WTC11 (cell line): ENCODE measurements around the gene PAQR8. TPM values are rescaled to one million over a fixed set of nuclear protein-coding genes. Genes with fewer than 3 reads are reported as not detected.

Experiments
- ATAC-seq: fragments of 200-7000 bp; cut with Tn5 transposase; 2 replicates; pipeline ENCODE4 v1.10.0; 2021; ENCODE audit warnings: mild to moderate bottlenecking, moderate library complexity
- CTCF ChIA-PET: fragments of 300-600 bp; sonication (Branson Sonifier 250); formaldehyde crosslinking; loops from one replicate; lab custom pipeline; 2021; ENCODE audit warnings: antibody characterized with exemption; lab: Charles Lee
- POLR2A ChIA-PET: fragments of 350-600 bp; sonication (Branson Sonifier 250); formaldehyde crosslinking; loops from one replicate; lab custom pipeline; 2021; ENCODE audit warnings: antibody characterized with exemption; lab: Charles Lee
- DNase-seq: peaks from one replicate; pipeline ENCODE4 v3.0.0; 2021; ENCODE audit warnings: low spot score
- H3K27ac Mint-ChIP-seq: 2 replicates; pipeline ENCODE4 v1.8.0; 2021; ENCODE audit warnings: mixed read lengths
- H3K27me3 Mint-ChIP-seq: 2 replicates; pipeline ENCODE4 v1.8.0; 2021; ENCODE audit warnings: low read depth, mild to moderate bottlenecking, moderate library complexity, mixed read lengths
- H3K36me3 Mint-ChIP-seq: 2 replicates; pipeline ENCODE4 v1.8.0; 2021; ENCODE audit warnings: mixed read lengths
- H3K4me1 Mint-ChIP-seq: 2 replicates; pipeline ENCODE4 v1.8.0; 2022; ENCODE audit warnings: mixed read lengths
- H3K4me3 Mint-ChIP-seq: 2 replicates; pipeline ENCODE4 v1.8.0; 2021; ENCODE audit warnings: mild to moderate bottlenecking, moderate library complexity, mixed read lengths
- H3K9me3 Mint-ChIP-seq: 2 replicates; pipeline ENCODE4 v1.8.0; 2021; ENCODE audit warnings: mixed read lengths
- ATF1 ChIP-seq: sonication (generic); formaldehyde crosslinking; IDR thresholded peaks from 2 replicates; pipeline ENCODE4 v1.8.1; 2023; ENCODE audit warnings: mild to moderate bottlenecking, moderate library complexity, missing genetic modification reagents
- CDX4 ChIP-seq: fragments of 250-450 bp; sonication (Bioruptor Pico); IDR thresholded peaks from 2 replicates; pipeline ENCODE4 v1.9.0; 2021; ENCODE audit warnings: moderate library complexity, mild to moderate bottlenecking, inconsistent platforms, borderline replicate concordance
- CREB1 ChIP-seq: sonication (generic); formaldehyde crosslinking; IDR thresholded peaks from 2 replicates; pipeline ENCODE4 v1.8.0; 2023; ENCODE audit warnings: mild to moderate bottlenecking, missing genetic modification reagents
- E2F5 ChIP-seq: sonication (generic); formaldehyde crosslinking; IDR thresholded peaks from 2 replicates; pipeline ENCODE4 v1.8.1; 2022; ENCODE audit warnings: mild to moderate bottlenecking, moderate library complexity, missing genetic modification reagents
- ELF4 ChIP-seq: sonication (generic); formaldehyde crosslinking; IDR thresholded peaks from 2 replicates; pipeline ENCODE4 v1.8.1; 2022; ENCODE audit warnings: low read depth, mild to moderate bottlenecking, moderate library complexity, missing genetic modification reagents
- EMX1 ChIP-seq: fragments of 250-450 bp; sonication (Bioruptor Pico); IDR thresholded peaks from 2 replicates; pipeline ENCODE4 v1.8.0; 2021; ENCODE audit warnings: mild to moderate bottlenecking
- FOXJ3 ChIP-seq: sonication (generic); formaldehyde crosslinking; IDR thresholded peaks from 2 replicates; pipeline ENCODE4 v1.9.0; 2021; ENCODE audit warnings: missing genetic modification reagents, mild to moderate bottlenecking, borderline replicate concordance
- FOXK1 ChIP-seq: sonication (generic); formaldehyde crosslinking; IDR thresholded peaks from 2 replicates; pipeline ENCODE4 v1.8.0; 2022; ENCODE audit warnings: mild to moderate bottlenecking, moderate library complexity, missing genetic modification reagents
- FOXP4 ChIP-seq: sonication (generic); formaldehyde crosslinking; IDR thresholded peaks from 2 replicates; pipeline ENCODE4 v1.8.0; 2022; ENCODE audit warnings: mild to moderate bottlenecking, missing genetic modification reagents
- JUN ChIP-seq: sonication (generic); formaldehyde crosslinking; IDR thresholded peaks from 2 replicates; pipeline ENCODE4 v1.8.0; 2023; ENCODE audit warnings: mild to moderate bottlenecking, missing genetic modification reagents
- NR3C1 ChIP-seq: sonication (generic); formaldehyde crosslinking; conservative IDR thresholded peaks from 2 replicates; pipeline ENCODE4 v1.8.1; 2023; ENCODE audit warnings: low read depth, mild to moderate bottlenecking, missing genetic modification reagents
- PREB ChIP-seq: sonication (generic); formaldehyde crosslinking; IDR thresholded peaks from 2 replicates; pipeline ENCODE4 v1.8.1; 2022; ENCODE audit warnings: mild to moderate bottlenecking, missing genetic modification reagents, moderate library complexity, borderline replicate concordance
- PRRX2 ChIP-seq: fragments of 250-450 bp; sonication (Bioruptor Pico); IDR thresholded peaks from 2 replicates; pipeline ENCODE4 v1.8.0; 2021; ENCODE audit warnings: mild to moderate bottlenecking
- RORB ChIP-seq: fragments of 250-450 bp; sonication (Bioruptor Pico); IDR thresholded peaks from 2 replicates; pipeline ENCODE4 v1.9.0; 2021; ENCODE audit warnings: mild to moderate bottlenecking
- SMAD4 ChIP-seq: sonication (generic); formaldehyde crosslinking; IDR thresholded peaks from 2 replicates; pipeline ENCODE4 v1.8.0; 2022; ENCODE audit warnings: mild to moderate bottlenecking, missing genetic modification reagents
- SP1 ChIP-seq: sonication (generic); formaldehyde crosslinking; conservative IDR thresholded peaks from 2 replicates; pipeline ENCODE4 v1.8.1; 2022; ENCODE audit warnings: missing genetic modification reagents
- TEAD1 ChIP-seq: sonication (generic); formaldehyde crosslinking; IDR thresholded peaks from 2 replicates; pipeline ENCODE4 v1.8.0; 2022; ENCODE audit warnings: mild to moderate bottlenecking, missing genetic modification reagents
- TEAD4 ChIP-seq: sonication (generic); formaldehyde crosslinking; IDR thresholded peaks from 2 replicates; pipeline ENCODE4 v1.8.0; 2022; ENCODE audit warnings: mild to moderate bottlenecking, missing genetic modification reagents
- TP53 ChIP-seq: sonication (generic); formaldehyde crosslinking; IDR thresholded peaks from 2 replicates; pipeline ENCODE4 v1.8.1; 2023; ENCODE audit warnings: mild to moderate bottlenecking, missing genetic modification reagents
- ZBTB43 ChIP-seq: sonication (generic); formaldehyde crosslinking; IDR thresholded peaks from 2 replicates; pipeline ENCODE4 v1.8.1; 2023; ENCODE audit warnings: mild to moderate bottlenecking, missing genetic modification reagents
- ZNF138 ChIP-seq: sonication (generic); formaldehyde crosslinking; conservative IDR thresholded peaks from 2 replicates; pipeline ENCODE4 v1.8.1; 2022; ENCODE audit warnings: mild to moderate bottlenecking, moderate library complexity, missing genetic modification reagents
- ZNF281 ChIP-seq: sonication (generic); formaldehyde crosslinking; IDR thresholded peaks from 2 replicates; pipeline ENCODE4 v1.8.0; 2023; ENCODE audit warnings: mild to moderate bottlenecking, missing genetic modification reagents
- ZNF317 ChIP-seq: sonication (generic); formaldehyde crosslinking; IDR thresholded peaks from 2 replicates; pipeline ENCODE4 v1.8.1; 2023; ENCODE audit warnings: low read depth, mild to moderate bottlenecking, moderate library complexity, missing genetic modification reagents, borderline replicate concordance
- total RNA-seq: library from RNA; stranded (reverse); gene quantifications from 3 replicates; pipeline ENCODE4 v1.2.3, GENCODE V29; 2021

The PAQR8 gene
- total RNA-seq, 1 experiment from 2014 or later: 11.1 TPM

GRCh38 chr6:52407467-52407866 lies 45.5 kb downstream of the PAQR8 start (continued):
- TF ChIP-seq PREB (CRISPR knock-in tag): no peak
- TF ChIP-seq NR3C1: no peak
- TF ChIP-seq E2F5: no peak
- TF ChIP-seq, all 79 proteins: peak for 0

- no peaks in the 10 kb centered on the region for H3K27me3 Mint-ChIP-seq
- H3K4me1 Mint-ChIP-seq: no peaks in the 10 kb centered on the region
- no peak overlapping the region for H3K27ac Mint-ChIP-seq
- ATAC-seq: no peak
- H3K36me3 Mint-ChIP-seq: no peaks in the 10 kb centered on the region
- POLR2A ChIA-PET: no interaction called here
- no peak for TF ChIP-seq ZNF138 (CRISPR knock-in tag)
- TF ChIP-seq RORB (CRISPR knock-in tag): no peak
- no peak for TF ChIP-seq ATF1 (CRISPR knock-in tag)
- no peak for TF ChIP-seq CDX4 (CRISPR knock-in tag)
- TF ChIP-seq ZNF317 (CRISPR knock-in tag): no peak
- TF ChIP-seq TP53 (CRISPR knock-in tag): no peak
- no peak for TF ChIP-seq ZBTB43
- TF ChIP-seq ZNF281 (CRISPR knock-in tag): no peak
- no peak for TF ChIP-seq SMAD4
- TF ChIP-seq CREB1 (CRISPR knock-in tag): no peak
- TF ChIP-seq SP1: no peak
- no peak for TF ChIP-seq FOXJ3
- TF ChIP-seq TEAD1 (CRISPR knock-in tag): no peak
- TF ChIP-seq PRRX2: no peak
- no peak for TF ChIP-seq FOXP4 (CRISPR knock-in tag)
- no peak for TF ChIP-seq FOXK1 (CRISPR knock-in tag)
- TF ChIP-seq EMX1 (CRISPR knock-in tag): no peak
- no peak for TF ChIP-seq ELF4
- no peak for TF ChIP-seq JUN
- no peak for TF ChIP-seq TEAD4
- H3K9me3 Mint-ChIP-seq: no peaks in the 10 kb centered on the region
- CTCF ChIA-PET: no interaction called here
- no peak overlapping the region for H3K4me3 Mint-ChIP-seq
- DNase-seq: no peak
Measured at GRCh38 chr6:52409499-52409898, 47.5 kb downstream of the PAQR8 start.
